ENCODE measurements around the gene MTSS2. TPM values are rescaled to one million over a fixed set of nuclear protein-coding genes. Genes with fewer than 3 reads are reported as not detected.

The MTSS2 gene
- polyA plus RNA-seq, 1 of the 3 experiments (the other 2 are of a cell fraction): 54.1 TPM

- no peaks in the 10 kb centered on the region for H3F3A ChIP-seq (replicated peaks; ENCODE audit: insufficient read depth)
- CTCF ChIA-PET: interaction anchor here (0.7 to 14.3 kb wide), 16 partner anchors 8 to 111 kb away, joined by 3 to 181 read pairs (median 5); no protein-coding TSS in a partner anchor
- no peaks in the 10 kb centered on the region for H3K9me3 ChIP-seq
- WGBS (ENCODE audit: low lambda C conversion rate): 94% methylated on average over 29 of the region's 31 CpGs
- POLR2A ChIA-PET: interaction anchor here (0.6 to 1.3 kb wide), 3 partner anchors 17 to 297 kb away, joined by 3 to 4 read pairs (median 4); no protein-coding TSS in a partner anchor
- H4K20me1 ChIP-seq (ENCODE audit: insufficient read depth): peaks cover 44% of the 10 kb centered on the region
- no peak for DNase-seq
- no peak overlapping the region for H2AFZ ChIP-seq (ENCODE audit: low read depth)
- H3K27me3 ChIP-seq (ENCODE audit: insufficient read depth): no peaks in the 10 kb centered on the region
- peaks cover 26 to 57% of the 10 kb centered on the region in 2 experiments for H3K36me3 ChIP-seq (replicated peaks in 1 of 2; ENCODE audit: control insufficient read depth in 1 of 2, insufficient read depth in 2 of 2, low read length in 1 of 2)
- H3K4me2 ChIP-seq: no peak overlapping the region
- H3K27ac ChIP-seq (ENCODE audit: low read depth in 2 of 2, low read length in 1 of 2): no peak overlapping the region
- H3K4me1 ChIP-seq (ENCODE audit: control insufficient read depth in 1 of 2, insufficient read depth in 2 of 2, low read depth in 1 of 2, low read length in 1 of 2): peaks cover 0 to 31% of the 10 kb centered on the region in 2 experiments; a peak in 1 of 4 replicates
- H3K79me2 ChIP-seq (ENCODE audit: insufficient read depth): peaks cover 46% of the 10 kb centered on the region
- H3K4me3 ChIP-seq (ENCODE audit: low read depth in 2 of 2, low read length in 1 of 2): no peak overlapping the region
- no peaks in the 10 kb centered on the region for H3K9me2 ChIP-seq
- no peak overlapping the region for H3K9ac ChIP-seq
- no peak for TF ChIP-seq RXRA (IDR thresholded peaks at IDR 0.05; ENCODE audit: borderline replicate concordance, low read depth)
- TF ChIP-seq, protein P1, sequence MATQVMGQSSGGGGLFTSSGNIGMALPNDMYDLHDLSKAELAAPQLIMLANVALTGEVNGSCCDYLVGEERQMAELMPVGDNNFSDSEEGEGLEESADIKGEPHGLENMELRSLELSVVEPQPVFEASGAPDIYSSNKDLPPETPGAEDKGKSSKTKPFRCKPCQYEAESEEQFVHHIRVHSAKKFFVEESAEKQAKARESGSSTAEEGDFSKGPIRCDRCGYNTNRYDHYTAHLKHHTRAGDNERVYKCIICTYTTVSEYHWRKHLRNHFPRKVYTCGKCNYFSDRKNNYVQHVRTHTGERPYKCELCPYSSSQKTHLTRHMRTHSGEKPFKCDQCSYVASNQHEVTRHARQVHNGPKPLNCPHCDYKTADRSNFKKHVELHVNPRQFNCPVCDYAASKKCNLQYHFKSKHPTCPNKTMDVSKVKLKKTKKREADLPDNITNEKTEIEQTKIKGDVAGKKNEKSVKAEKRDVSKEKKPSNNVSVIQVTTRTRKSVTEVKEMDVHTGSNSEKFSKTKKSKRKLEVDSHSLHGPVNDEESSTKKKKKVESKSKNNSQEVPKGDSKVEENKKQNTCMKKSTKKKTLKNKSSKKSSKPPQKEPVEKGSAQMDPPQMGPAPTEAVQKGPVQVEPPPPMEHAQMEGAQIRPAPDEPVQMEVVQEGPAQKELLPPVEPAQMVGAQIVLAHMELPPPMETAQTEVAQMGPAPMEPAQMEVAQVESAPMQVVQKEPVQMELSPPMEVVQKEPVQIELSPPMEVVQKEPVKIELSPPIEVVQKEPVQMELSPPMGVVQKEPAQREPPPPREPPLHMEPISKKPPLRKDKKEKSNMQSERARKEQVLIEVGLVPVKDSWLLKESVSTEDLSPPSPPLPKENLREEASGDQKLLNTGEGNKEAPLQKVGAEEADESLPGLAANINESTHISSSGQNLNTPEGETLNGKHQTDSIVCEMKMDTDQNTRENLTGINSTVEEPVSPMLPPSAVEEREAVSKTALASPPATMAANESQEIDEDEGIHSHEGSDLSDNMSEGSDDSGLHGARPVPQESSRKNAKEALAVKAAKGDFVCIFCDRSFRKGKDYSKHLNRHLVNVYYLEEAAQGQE (IDR thresholded peaks at IDR 0.05; ENCODE audit: low read depth, low read length): no peak
- TF ChIP-seq CTCF (IDR thresholded peaks at IDR 0.05): no peak
- TF ChIP-seq MEF2A (IDR thresholded peaks at IDR 0.05; ENCODE audit: borderline replicate concordance, low read depth): no peak
- no peak for TF ChIP-seq FOXM1 (IDR thresholded peaks at IDR 0.05; ENCODE audit: low read depth)
- TF ChIP-seq NRF1 (IDR thresholded peaks at IDR 0.05; ENCODE audit: low read depth, low read length): no peak
- no peak for TF ChIP-seq EZH2phosphoT487 (IDR thresholded peaks at IDR 0.05; ENCODE audit: borderline replicate concordance, low read depth)
- TF ChIP-seq, protein P2, sequence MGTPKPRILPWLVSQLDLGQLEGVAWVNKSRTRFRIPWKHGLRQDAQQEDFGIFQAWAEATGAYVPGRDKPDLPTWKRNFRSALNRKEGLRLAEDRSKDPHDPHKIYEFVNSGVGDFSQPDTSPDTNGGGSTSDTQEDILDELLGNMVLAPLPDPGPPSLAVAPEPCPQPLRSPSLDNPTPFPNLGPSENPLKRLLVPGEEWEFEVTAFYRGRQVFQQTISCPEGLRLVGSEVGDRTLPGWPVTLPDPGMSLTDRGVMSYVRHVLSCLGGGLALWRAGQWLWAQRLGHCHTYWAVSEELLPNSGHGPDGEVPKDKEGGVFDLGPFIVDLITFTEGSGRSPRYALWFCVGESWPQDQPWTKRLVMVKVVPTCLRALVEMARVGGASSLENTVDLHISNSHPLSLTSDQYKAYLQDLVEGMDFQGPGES (IDR thresholded peaks at IDR 0.05; ENCODE audit: low read depth, low read length): no peak
- TF ChIP-seq RCOR1 (IDR thresholded peaks at IDR 0.05; ENCODE audit: low read length): no peak
- no peak for TF ChIP-seq RAD21 (IDR thresholded peaks at IDR 0.05; ENCODE audit: low read length)
These were observed 6.8 kb downstream of the MTSS2 start for GRCh38 chr16:70678898-70679670.
